K562 (cell line): ENCODE data around the gene SLC30A3. TPM values are rescaled to one million over a fixed set of nuclear protein-coding genes. Genes with fewer than 3 reads are reported as not detected.
A peak's percentile ranks its signal among the peaks of the same experiment; 100 is the strongest.

Source experiments
- ATAC-seq: fragments of 200-7000 bp; cut with Tn5 transposase; 3 replicates; pipeline ENCODE4 v1.9.1; 2020; ENCODE audit warnings: moderate library complexity
- BruUV-seq: library from RNA; stranded (reverse); fragments of 400-500 nt; replicated peaks from 2 replicates; lab custom pipeline; 2021; lab: Mats Ljungman, UMichigan
- CTCF ChIA-PET: fragments of 300-600 bp; formaldehyde crosslinking; extraction: SDS; loops from one replicate; lab custom pipeline; 2021; ENCODE audit warnings: low intra/inter-chr PET ratio; lab: Yijun Ruan, JAX
- POLR2A ChIA-PET: fragments of 300-600, 350-650 bp; sonication (Branson Sonifier 250); formaldehyde crosslinking; extraction: SDS; loops from one replicate; lab custom pipeline; 2021; ENCODE audit warnings: antibody characterized with exemption, inconsistent platforms; lab: Yijun Ruan, JAX
- DNase-seq, 4 experiments: peaks; one replicate each; pipeline versions ENCODE4 v3.0.0 to v3.0.0-alpha.2; 2011 to 2018; ENCODE audit warnings: low spot score in 3 of 4, mixed read lengths in 3 of 4; ENCODE audit errors: extremely low read depth in 1 of 4
- FAIRE-seq: peaks from 2 replicates; lab custom pipeline; 2011; peaks lifted over from hg19 to GRCh38; lab: Jason Lieb, UNC
- H2AFZ ChIP-seq: 2 replicates; pipeline ENCODE4 v1.6.0; 2011; ENCODE audit warnings: low read depth, low read length, control low read depth, inconsistent platforms
- H3K27ac ChIP-seq: fragments of 200-600 bp; 3 replicates; pipeline ENCODE4 v1.8.0; 2011; ENCODE audit warnings: low read depth, mild to moderate bottlenecking, control low read depth, inconsistent platforms, low read length, moderate library complexity, mixed read lengths; ENCODE audit errors: extremely low read depth
- H3K27me3 ChIP-seq, 2 experiments: fragments of 300-600 bp in 1 of 2; 2 replicates in 1 of 2; 3 replicates in 1 of 2; pipeline versions ENCODE4 v1.6.0 to v1.8.0; 2011; ENCODE audit warnings: inconsistent platforms in 2 of 2, low read length in 2 of 2, mild to moderate bottlenecking in 1 of 2, mixed read lengths in 1 of 2, moderate library complexity in 1 of 2; ENCODE audit not compliant: control insufficient read depth in 2 of 2, insufficient read depth in 2 of 2
- H3K36me3 ChIP-seq: fragments of 300-600 bp; 3 replicates; pipeline ENCODE4 v1.8.0; 2011; ENCODE audit warnings: mild to moderate bottlenecking, low read length, inconsistent platforms; ENCODE audit not compliant: control insufficient read depth, insufficient read depth
- H3K4me1 ChIP-seq, 2 experiments: fragments of 200-600 bp in 1 of 2; replicated peaks in 1 of 2; 2 replicates in 1 of 2; 3 replicates in 1 of 2; pipeline versions ENCODE4 v1.5.1 to v1.8.0; 2011; ENCODE audit warnings: inconsistent platforms in 2 of 2, low read length in 2 of 2, mild to moderate bottlenecking in 1 of 2, mixed read lengths in 1 of 2, moderate library complexity in 1 of 2; ENCODE audit not compliant: control insufficient read depth in 2 of 2, insufficient read depth in 2 of 2
- H3K4me2 ChIP-seq: 2 replicates; pipeline ENCODE4 v1.6.1; 2011; ENCODE audit warnings: low read length, control low read depth, inconsistent platforms, mixed read lengths; ENCODE audit not compliant: insufficient read depth
- H3K4me3 ChIP-seq: fragments of 200-600 bp; sonication (generic), shearing (Covaris generic); 2 replicates; pipeline ENCODE4 v1.5.1; 2016; ENCODE audit warnings: control low read depth, inconsistent platforms
- H3K79me2 ChIP-seq: fragments of 200-600 bp; 3 replicates; pipeline ENCODE4 v1.8.0; 2011; ENCODE audit warnings: low read length, inconsistent platforms; ENCODE audit not compliant: control insufficient read depth, insufficient read depth
- H3K9ac ChIP-seq, 2 experiments: 2 replicates each; pipeline versions ENCODE4 v1.6.0 to v1.6.1; 2011; ENCODE audit warnings: low read depth in 2 of 2, low read length in 2 of 2, control low read depth in 1 of 2, inconsistent platforms in 1 of 2, mild to moderate bottlenecking in 1 of 2, mixed read lengths in 1 of 2; ENCODE audit not compliant: insufficient read depth in 1 of 2
- H3K9me1 ChIP-seq: one replicate; pipeline ENCODE4 v1.6.0; 2011; ENCODE audit warnings: inconsistent platforms, mild to moderate bottlenecking, low read length, moderate library complexity; ENCODE audit not compliant: control insufficient read depth, insufficient read depth
- H3K9me3 ChIP-seq: replicated peaks from 2 replicates; pipeline ENCODE4 v1.5.1; 2011; ENCODE audit warnings: low read depth, low read length, inconsistent platforms; ENCODE audit not compliant: control insufficient read depth, insufficient read depth
- H4K20me1 ChIP-seq: replicated peaks from 2 replicates; pipeline ENCODE4 v1.6.1; 2011; ENCODE audit warnings: low read length, inconsistent platforms, mixed read lengths; ENCODE audit not compliant: control insufficient read depth, insufficient read depth
- BCL6 ChIP-seq: fragments of 250-450 bp; sonication (Bioruptor Pico); IDR thresholded peaks from 2 replicates; pipeline ENCODE4 v1.4.0; 2020
- CREB3 ChIP-seq: fragments of 450-650 bp; conservative IDR thresholded peaks from 2 replicates; pipeline ENCODE4 v1.6.1; 2016; ENCODE audit warnings: missing genetic modification characterization, low read depth, mild to moderate bottlenecking, missing compliant biosample characterization, moderate library complexity
- FOXK2 ChIP-seq, 2 experiments: fragments of 450-650 bp; IDR thresholded peaks in 1 of 2; conservative IDR thresholded peaks in 1 of 2; 2 replicates each; pipeline ENCODE4 v1.6.1; 2016; ENCODE audit warnings: low read depth in 2 of 2, mild to moderate bottlenecking in 1 of 2
- REST ChIP-seq, 2 experiments: fragments of 450-650 bp; formaldehyde crosslinking in 1 of 2; IDR thresholded peaks; 2 replicates each; pipeline versions ENCODE4 v1.4.0 to v1.6.1; 2014 to 2020; ENCODE audit warnings: mild to moderate bottlenecking in 2 of 2, borderline replicate concordance in 1 of 2, low read depth in 1 of 2
- SMC3 ChIP-seq: conservative IDR thresholded peaks from 2 replicates; pipeline ENCODE4 v1.6.1; 2011; ENCODE audit warnings: low read depth, low read length, improper control_type of control experiment; ENCODE audit not compliant: insufficient read depth
- SRSF1 ChIP-seq: fragments of 200-400 bp; formaldehyde crosslinking; IDR thresholded peaks from 2 replicates; pipeline ENCODE4 v1.6.1; 2017; ENCODE audit warnings: mild to moderate bottlenecking, low read depth, low read length, moderate library complexity
- ZNF277 ChIP-seq: fragments of 250-450 bp; sonication (Bioruptor Pico); IDR thresholded peaks from 2 replicates; pipeline ENCODE4 v1.8.0; 2022; ENCODE audit warnings: inconsistent platforms, mild to moderate bottlenecking, moderate library complexity, borderline replicate concordance
- WGBS: fragments of 100-300 bp; shearing (Covaris generic); methylation state at CpG from one replicate; pipeline ENCODE4 v1.1.6; 2016; ENCODE audit warnings: low coverage, mixed read lengths; ENCODE audit not compliant: insufficient coverage; ENCODE audit errors: missing lambda C conversion rate; 5-methylcytosine and 5-hydroxymethylcytosine counted together
- in situ Hi-C: fragments of 300-500 bp; cut with MboI; formaldehyde crosslinking; loops from 4 replicates; pipeline ENCODE4 v1.15.0; 2018; ENCODE audit warnings: inconsistent platforms, mixed read lengths
- intact Hi-C: fragments of 100-400 bp; cut with micrococcal nuclease; formaldehyde crosslinking; loops from 2 replicates; pipeline ENCODE4 v1.14.2; 2022
- polyA plus RNA-seq, 8 experiments: library from polyadenylated mRNA; depleted of rRNA in 4 of 8; stranded (reverse) in 5 of 8; unstranded in 3 of 8; fragments of >200 nt; fragmentation: Nextera tagmentation in 2 of 8; fragmentation: Illumina TruSeq in 1 of 8; extraction: Ambion mirVana in 2 of 8; extraction: Trizol in 1 of 8; gene quantifications; 2 replicates each; pipeline versions ENCODE4 v1.2.1 to v1.2.3, GENCODE V29; 2011 to 2014; ENCODE audit warnings: inconsistent platforms in 1 of 8, missing spikeins in 1 of 8
- total RNA-seq, 7 experiments: library from RNA; depleted of rRNA in 6 of 7; stranded (reverse); fragments of >200 nt in 6 of 7; fragmentation: Illumina TruSeq in 2 of 7; extraction: Trizol in 2 of 7; gene quantifications; 2 replicates each; pipeline versions ENCODE4 v1.2.1 to v1.2.3, GENCODE V29; 2011 to 2021; ENCODE audit warnings: low replicate concordance in 1 of 7
- TF ChIP-seq, protein P1 (sequence below): sonication (generic); formaldehyde crosslinking; IDR thresholded peaks from 2 replicates; pipeline ENCODE4 v1.8.0; 2022; ENCODE audit warnings: mild to moderate bottlenecking, missing genetic modification reagents

The SLC30A3 gene
- total and polyA plus RNA-seq, 9 of the 15 experiments (the other 6 are each of a cell fraction or from before 2014, with no cell fraction given), result 0.03 to 2.7 (median 0.89) TPM; not detected in 1

- TF ChIP-seq, protein P1, sequence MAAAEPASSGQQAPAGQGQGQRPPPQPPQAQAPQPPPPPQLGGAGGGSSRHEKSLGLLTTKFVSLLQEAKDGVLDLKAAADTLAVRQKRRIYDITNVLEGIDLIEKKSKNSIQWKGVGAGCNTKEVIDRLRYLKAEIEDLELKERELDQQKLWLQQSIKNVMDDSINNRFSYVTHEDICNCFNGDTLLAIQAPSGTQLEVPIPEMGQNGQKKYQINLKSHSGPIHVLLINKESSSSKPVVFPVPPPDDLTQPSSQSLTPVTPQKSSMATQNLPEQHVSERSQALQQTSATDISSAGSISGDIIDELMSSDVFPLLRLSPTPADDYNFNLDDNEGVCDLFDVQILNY (CRISPR knock-in tag), result no peak
- no peak for TF ChIP-seq CREB3
- no peak for TF ChIP-seq SRSF1
Measured at GRCh38 chr2:27309651-27310050, 46.8 kb upstream of the SLC30A3 start (continued).

DNA sequence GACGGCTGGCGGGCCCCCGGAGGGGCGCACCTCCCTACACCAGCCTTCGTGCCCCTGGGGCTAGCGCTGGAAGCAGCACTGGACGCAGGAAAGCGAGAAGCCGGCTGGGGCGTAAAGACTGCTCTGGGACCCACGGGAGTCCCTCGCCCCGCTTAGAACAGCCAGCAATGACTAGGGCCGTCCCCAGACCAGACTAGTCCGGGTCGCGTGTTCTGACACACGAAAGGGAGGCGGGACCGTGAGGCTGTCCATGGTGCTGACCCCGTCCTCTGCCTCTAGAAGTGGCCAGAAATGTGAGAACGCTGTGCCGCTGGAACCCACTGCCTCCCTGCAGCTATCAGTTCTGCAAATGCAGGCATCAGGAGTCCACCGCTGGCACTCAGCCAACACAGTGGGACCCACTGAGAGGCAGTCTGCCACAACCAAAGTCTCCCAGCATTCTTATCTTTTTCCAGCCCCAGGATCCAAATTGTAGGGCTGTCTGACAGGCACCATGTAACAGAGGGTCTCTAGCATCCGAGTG is 45.6 kb upstream of the SLC30A3 start, which contains the start of gene UCN:
TSS of gene UCN (minus strand) at position 87 of the 523 bp plus-strand sequence. CDS start 550 bp downstream, outside the sequence.
- no peak within 1 kb of the TSS for H3K27ac ChIP-seq
- H3K79me2 ChIP-seq, result no peaks in the 10 kb centered on the region
- H3K4me1 ChIP-seq, result peaks cover 0 to 8% of the 10 kb centered on the region in 2 experiments; a peak in 1 of 5 replicates
- in situ Hi-C loops, result no loop called here
- no peaks in the 10 kb centered on the region for H3K9me1 ChIP-seq
- POLR2A ChIA-PET, result interaction anchor here (0.6 kb wide), 1 partner anchor 424 kb away, joined by 3 read pairs; no protein-coding TSS in a partner anchor
- CTCF ChIA-PET, result no interaction called here
- H4K20me1 ChIP-seq, result no peaks in the 10 kb centered on the region
- DNase-seq (peak in 1 of 4 experiments; percentile 32), ATAC-seq (no peak), FAIRE-seq (no peak)
- no peak within 1 kb of the TSS for H3K4me2 ChIP-seq
- no peak within 1 kb of the TSS for H3K9ac ChIP-seq
- BruUV-seq, result no TSS peak
- no peaks in the 10 kb centered on the region for H3K27me3 ChIP-seq
- H3K4me3 ChIP-seq, result no peak within 1 kb of the TSS
- intact Hi-C loops, result no loop called here
- no peak within 1 kb of the TSS for H2AFZ ChIP-seq
- peaks cover 20% of the 10 kb centered on the region; the same call in 2 of the 3 replicates for H3K36me3 ChIP-seq
- H3K9me3 ChIP-seq, result no peaks in the 10 kb centered on the region
- 87% methylated on average over 17 of the region's 25 CpGs for WGBS
- TF ChIP-seq BCL6 (CRISPR knock-in tag) (no peak), ZNF277 (CRISPR knock-in tag) (no peak), REST (IDR thresholded peaks at IDR 0.05; ENCODE audit: borderline replicate concordance) (peak; percentile 93), REST (CRISPR knock-in tag; IDR thresholded peaks at IDR 0.05; ENCODE audit: low read depth) (no peak), SMC3 (no peak), FOXK2 (conservative IDR thresholded peaks at IDR 0.05 in 1 of 2, IDR thresholded peaks at IDR 0.05 in 1 of 2; ENCODE audit: low read depth in 2 of 2) (no peak)
